ENCODE measurements around the gene DPM3.

- TF ChIP-seq CTCF (conservative IDR thresholded peaks at IDR 0.05; ENCODE audit: low read length) (no peak), EZH2phosphoT487 (IDR thresholded peaks at IDR 0.05; ENCODE audit: borderline replicate concordance) (no peak)
Measured at GRCh38 chr1:155123801-155124200, 16.5 kb downstream of the DPM3 start.
